Astrocyte of the spinal cord (primary cell): ENCODE measurements around the gene OTX2.

Experiments
- DNase-seq: peaks from one replicate; pipeline ENCODE4 v3.0.0; 2011; ENCODE audit warnings: low read depth, low spot score
- H3K4me3 ChIP-seq: 2 replicates; pipeline ENCODE4 v1.5.1; 2011; ENCODE audit warnings: low read depth, mild to moderate bottlenecking, low read length, moderate library complexity
- CTCF ChIP-seq: IDR thresholded peaks from 2 replicates; pipeline ENCODE4 v1.5.1; 2012; ENCODE audit warnings: low read depth, mild to moderate bottlenecking, low read length, inconsistent platforms
- in situ Hi-C: cut with HindIII; loops from 2 replicates; pipeline ENCODE4 v1.10.0; 2017; ENCODE audit warnings: low sequenced_read_pairs

OTX2 gene

DNA sequence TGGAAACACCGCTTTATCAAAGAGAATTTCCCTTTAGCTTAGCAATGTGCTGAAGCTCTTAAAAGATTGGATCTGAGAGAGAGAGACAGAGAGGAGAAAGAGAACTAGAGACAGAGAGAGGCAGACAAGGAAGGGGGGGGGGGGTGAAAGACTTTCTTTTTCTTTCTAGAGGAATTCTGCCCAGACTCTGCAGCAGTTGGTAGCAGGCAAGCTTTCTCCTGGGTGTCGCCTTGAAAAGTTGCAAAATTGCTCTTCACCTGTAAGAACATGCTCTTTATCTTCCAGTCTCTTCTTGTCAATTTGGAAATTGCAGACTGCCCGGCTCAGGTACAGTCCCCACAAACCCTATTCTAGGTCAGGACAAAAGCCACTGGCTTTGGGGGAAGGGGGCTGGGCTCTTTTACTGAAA lies 2.9 kb upstream of the OTX2 start:
- no peak overlapping the region for H3K4me3 ChIP-seq
- no peak for TF ChIP-seq CTCF
- no peak for DNase-seq

DNA sequence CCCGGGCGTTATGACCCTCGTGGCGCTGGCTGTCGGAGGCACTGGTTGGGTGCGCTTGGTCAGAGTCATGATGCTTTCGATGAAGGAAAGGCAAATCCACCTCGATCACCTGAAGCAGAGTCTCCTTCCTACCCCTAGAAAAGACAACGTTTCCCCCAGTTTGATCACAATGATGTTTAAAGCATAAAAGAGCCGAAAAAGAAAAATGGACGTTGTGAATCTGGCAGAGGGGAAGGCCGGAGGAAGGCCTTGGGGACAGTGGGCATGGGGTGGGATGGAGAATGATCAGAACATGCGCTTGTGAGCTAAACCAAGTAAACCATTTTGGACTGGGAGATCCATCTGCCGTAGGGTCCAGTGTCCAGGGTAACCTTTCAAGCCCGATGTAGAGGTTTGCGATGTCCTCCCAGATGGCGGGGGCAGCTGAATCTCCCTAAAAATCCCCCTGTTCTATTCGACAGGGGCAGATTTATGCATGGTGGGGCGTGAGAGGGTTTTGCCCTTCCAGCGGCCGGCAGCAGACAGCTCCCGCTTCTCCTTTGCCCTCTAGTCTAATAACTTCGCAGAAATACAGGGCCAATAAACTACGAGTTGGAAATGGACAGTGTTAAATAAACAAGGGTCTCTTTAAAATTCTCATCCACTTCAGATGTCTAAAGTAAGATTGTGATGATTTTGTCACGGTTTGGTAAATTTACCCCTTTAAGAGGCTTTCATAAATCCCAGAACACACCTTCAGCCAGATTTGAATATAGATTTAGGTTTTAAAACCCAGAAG lies 2.3 kb upstream of the OTX2 start:
- no peak overlapping the region for H3K4me3 ChIP-seq
- in situ Hi-C loops, result no loop called here
- TF ChIP-seq CTCF, result no peak
- no peak for DNase-seq

More for the DNA sequence above, 2.9 kb upstream of the OTX2 start:
- in situ Hi-C loops, result no loop called here

GRCh38 chr14:56811593-56812363 lies 1.5 kb upstream of the OTX2 start:
- TF ChIP-seq CTCF, result no peak
- in situ Hi-C loops, result no loop called here
- no peak for DNase-seq
- no peak overlapping the region for H3K4me3 ChIP-seq

DNA sequence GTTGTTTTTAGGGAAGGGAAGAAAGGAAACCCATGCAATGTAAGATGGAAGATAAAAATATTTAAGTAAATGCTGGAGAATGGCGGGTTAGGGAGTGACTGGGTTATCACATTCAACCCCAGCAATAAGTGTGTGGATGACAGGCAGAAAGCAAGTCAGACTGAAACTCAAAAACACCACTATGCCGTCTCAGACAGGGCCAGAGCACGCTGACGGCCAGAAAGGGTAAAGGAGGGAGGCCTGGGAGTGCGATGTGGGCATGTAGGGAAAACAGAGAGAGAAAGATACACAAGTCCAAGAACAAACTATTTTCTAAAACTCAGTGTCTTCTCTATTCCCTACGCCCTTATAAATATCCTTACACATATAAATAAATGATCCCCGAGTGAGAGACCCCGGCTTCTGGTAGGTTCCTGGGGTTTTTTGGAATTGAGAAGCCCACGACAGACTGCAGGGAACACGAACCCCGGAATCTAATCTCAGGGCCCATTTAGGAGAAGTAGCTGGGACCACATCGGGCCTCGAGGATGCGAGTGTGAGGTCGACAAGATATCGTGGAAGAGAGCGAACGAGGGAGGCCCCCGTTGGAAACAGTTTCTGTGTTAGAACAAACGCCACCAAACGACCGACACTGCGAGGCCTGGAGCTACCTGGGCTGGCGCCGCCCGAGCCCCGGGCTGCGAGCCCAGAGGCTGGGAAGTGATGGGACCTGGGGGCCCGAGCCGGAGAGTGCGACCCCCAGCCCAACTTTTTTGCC lies 735 bp upstream of the OTX2 start:
- in situ Hi-C loops, result no loop called here
- DNase-seq, result no peak
- no peak for TF ChIP-seq CTCF
- no peak overlapping the region for H3K4me3 ChIP-seq

GRCh38 chr14:56809270-56810146 lies 771 bp downstream of the OTX2 start:
- H3K4me3 ChIP-seq, result no peak overlapping the region
- in situ Hi-C loops, result no loop called here
- TF ChIP-seq CTCF, result no peak
- no peak for DNase-seq
